GM18868 (cell line): Measurements from ENCODE around the gene SP3.
"Not testable (repeated sequence)": the region's sequence is repeated elsewhere in the genome, so short reads cannot be mapped to it uniquely, and the experiment has no call there.

Experiments
- ATAC-seq: cut with Tn5 transposase; IDR thresholded peaks from one replicate; pipeline ENCODE4 v1.9.1; 2021; ENCODE audit warnings: mild to moderate bottlenecking, moderate library complexity; ENCODE audit not compliant: unreplicated experiment

Gene SP3

GRCh38 chr2:173892341-173892740 is 72.8 kb downstream of the SP3 start:
- ATAC-seq, result no peak

GRCh38 chr2:173891315-173892037 is 73.7 kb downstream of the SP3 start:
- no peak for ATAC-seq

GRCh38 chr2:173889464-173889863 is 75.7 kb downstream of the SP3 start:
- not testable (repeated sequence) for ATAC-seq

- ATAC-seq, result no peak
These were observed 78.6 kb downstream of the SP3 start for GRCh38 chr2:173886613-173887012.

- no peak for ATAC-seq
These were observed 81.0 kb downstream of the SP3 start for GRCh38 chr2:173884025-173884802.

- ATAC-seq, result no peak
These were observed 83.3 kb downstream of the SP3 start for GRCh38 chr2:173881886-173882285.

GRCh38 chr2:173881461-173881860 is 83.7 kb downstream of the SP3 start:
- ATAC-seq, result no peak

- no peak for ATAC-seq
These were observed 84.6 kb downstream of the SP3 start for GRCh38 chr2:173880561-173880960.

GRCh38 chr2:173876833-173877413 is 88.2 kb downstream of the SP3 start:
- no peak for ATAC-seq

- peak; percentile 94 for ATAC-seq
These were observed 90.3 kb downstream of the SP3 start for GRCh38 chr2:173874894-173875237.

- peak; percentile 25 for ATAC-seq
These were observed 90.9 kb downstream of the SP3 start for GRCh38 chr2:173874003-173874893.

- ATAC-seq, result no peak
These were observed 92.5 kb downstream of the SP3 start for GRCh38 chr2:173872714-173873113.

GRCh38 chr2:173869244-173870229 is 95.6 kb downstream of the SP3 start:
- no peak for ATAC-seq

GRCh38 chr2:173868406-173868805 is 96.8 kb downstream of the SP3 start:
- no peak for ATAC-seq

GRCh38 chr2:173866874-173867618 is 98.1 kb downstream of the SP3 start:
- ATAC-seq, result no peak

GRCh38 chr2:173865971-173866873 is 99.0 kb downstream of the SP3 start:
- ATAC-seq, result no peak

- no peak for ATAC-seq
These were observed 102.5 kb downstream of the SP3 start for GRCh38 chr2:173862612-173863217.

GRCh38 chr2:173860566-173860965 is 104.6 kb downstream of the SP3 start:
- no peak for ATAC-seq
